Subcutaneous adipose tissue (tissue), 4 donors: Measurements from ENCODE around the gene RMC1. TPM values are rescaled to one million over a fixed set of nuclear protein-coding genes. Genes with fewer than 3 reads are reported as not detected.

Experiments used
- total RNA-seq, 4 donors: library from RNA; depleted of rRNA; stranded (reverse); fragments of >200 nt; gene quantifications; one replicate each; pipeline ENCODE4 v1.1.0, GENCODE V29; 2016
- TF ChIP-seq, protein P1 (sequence below): fragments of 450-650 bp; IDR thresholded peaks from one replicate; pipeline ENCODE4 v1.5.1; 2016; ENCODE audit warnings: low read depth, mild to moderate bottlenecking, control low read depth, antibody characterized with exemption, moderate library complexity

RMC1 gene
- total RNA-seq, result 10 to 100 TPM; 20.3 to 62.1 (median 22.0) TPM

DNA sequence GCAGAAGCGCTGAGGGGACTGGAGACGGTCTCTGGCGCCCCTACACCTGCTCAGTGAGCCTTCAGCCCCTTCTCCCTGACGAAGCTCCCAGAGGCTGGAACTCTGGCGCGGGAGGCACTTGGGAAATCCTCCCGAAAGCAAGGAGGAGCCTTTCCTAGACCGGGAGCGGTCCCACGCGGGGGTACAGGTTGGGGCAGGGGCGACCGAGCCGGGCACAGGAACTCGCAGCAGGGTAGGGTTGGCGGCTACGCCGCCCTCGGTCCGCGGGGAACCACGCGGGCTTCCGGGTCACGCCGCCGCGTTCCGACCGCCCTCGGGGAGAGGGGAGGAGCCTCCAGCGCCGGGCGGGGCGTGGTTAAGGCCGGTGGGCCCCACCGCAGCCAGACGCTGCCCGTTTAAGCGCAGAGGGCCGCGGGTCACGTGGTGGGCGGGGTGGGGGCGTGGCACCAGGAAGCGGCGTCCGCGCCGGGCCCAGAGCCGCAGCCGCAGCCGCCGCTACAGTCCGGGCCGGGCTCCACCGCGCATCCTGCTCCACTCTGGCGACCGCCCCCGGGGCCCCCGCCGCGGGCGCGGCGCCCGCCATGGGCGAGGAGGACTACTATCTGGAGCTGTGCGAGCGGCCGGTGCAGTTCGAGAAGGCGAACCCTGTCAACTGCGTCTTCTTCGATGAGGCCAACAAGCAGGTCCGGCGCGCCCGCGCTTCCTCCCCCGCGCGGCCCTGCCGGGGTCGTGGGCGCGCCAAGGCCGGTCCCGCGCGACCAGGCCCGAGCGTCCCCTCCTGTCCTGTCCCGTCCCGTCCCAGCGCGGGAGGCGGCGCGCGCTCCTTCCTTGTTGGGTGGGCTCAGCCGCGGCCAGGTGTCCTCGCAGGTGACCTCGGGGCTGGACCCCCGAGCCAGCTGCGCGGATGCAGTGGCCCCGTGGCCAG, at the start of gene RMC1:
RMC1 (plus strand) TSS at position 474 of the 925 bp plus-strand sequence; CDS start at position 582, 108 bp downstream.
- TF ChIP-seq, protein P1, sequence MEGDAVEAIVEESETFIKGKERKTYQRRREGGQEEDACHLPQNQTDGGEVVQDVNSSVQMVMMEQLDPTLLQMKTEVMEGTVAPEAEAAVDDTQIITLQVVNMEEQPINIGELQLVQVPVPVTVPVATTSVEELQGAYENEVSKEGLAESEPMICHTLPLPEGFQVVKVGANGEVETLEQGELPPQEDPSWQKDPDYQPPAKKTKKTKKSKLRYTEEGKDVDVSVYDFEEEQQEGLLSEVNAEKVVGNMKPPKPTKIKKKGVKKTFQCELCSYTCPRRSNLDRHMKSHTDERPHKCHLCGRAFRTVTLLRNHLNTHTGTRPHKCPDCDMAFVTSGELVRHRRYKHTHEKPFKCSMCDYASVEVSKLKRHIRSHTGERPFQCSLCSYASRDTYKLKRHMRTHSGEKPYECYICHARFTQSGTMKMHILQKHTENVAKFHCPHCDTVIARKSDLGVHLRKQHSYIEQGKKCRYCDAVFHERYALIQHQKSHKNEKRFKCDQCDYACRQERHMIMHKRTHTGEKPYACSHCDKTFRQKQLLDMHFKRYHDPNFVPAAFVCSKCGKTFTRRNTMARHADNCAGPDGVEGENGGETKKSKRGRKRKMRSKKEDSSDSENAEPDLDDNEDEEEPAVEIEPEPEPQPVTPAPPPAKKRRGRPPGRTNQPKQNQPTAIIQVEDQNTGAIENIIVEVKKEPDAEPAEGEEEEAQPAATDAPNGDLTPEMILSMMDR, result no peak

DNA sequence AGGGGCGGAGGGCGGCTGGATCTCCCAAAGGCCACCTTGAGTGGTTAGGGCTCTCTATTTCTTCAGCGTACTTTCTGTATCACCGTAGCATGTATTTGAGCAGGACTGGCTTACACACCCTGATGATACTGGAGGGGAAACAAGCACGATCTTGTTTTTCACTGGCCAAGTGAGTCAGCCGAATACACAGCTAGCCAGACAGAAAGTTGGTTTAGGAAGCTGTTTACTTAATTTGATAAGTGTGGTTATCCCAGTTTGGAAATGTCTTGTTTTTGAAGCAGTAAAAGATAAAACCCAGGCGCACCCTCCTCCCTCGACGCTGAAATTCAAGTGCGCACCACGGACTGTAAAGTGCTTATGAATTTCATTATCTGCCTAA, 49.6 kb upstream of the RMC1 start:
- TF ChIP-seq, protein P1, result no peak

DNA sequence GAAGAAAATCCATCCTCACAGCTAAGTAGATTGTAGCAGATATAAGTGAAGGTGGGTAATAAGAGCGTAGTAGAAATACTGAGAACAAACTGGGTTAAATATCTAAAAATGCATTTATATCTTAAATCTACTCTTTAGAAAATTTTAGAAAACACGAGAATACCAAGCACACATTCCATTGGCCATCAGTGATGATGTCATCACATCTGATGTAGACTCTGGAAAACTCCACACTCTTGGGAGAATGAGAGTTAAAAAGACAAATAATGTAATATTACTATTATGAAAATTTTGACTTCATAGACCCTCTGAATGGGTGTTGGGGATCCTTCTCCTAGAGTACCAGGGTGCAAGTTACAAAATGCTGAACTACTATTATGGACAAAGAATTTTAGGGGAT, 46.5 kb upstream of the RMC1 start:
- TF ChIP-seq, protein P1, result no peak

DNA sequence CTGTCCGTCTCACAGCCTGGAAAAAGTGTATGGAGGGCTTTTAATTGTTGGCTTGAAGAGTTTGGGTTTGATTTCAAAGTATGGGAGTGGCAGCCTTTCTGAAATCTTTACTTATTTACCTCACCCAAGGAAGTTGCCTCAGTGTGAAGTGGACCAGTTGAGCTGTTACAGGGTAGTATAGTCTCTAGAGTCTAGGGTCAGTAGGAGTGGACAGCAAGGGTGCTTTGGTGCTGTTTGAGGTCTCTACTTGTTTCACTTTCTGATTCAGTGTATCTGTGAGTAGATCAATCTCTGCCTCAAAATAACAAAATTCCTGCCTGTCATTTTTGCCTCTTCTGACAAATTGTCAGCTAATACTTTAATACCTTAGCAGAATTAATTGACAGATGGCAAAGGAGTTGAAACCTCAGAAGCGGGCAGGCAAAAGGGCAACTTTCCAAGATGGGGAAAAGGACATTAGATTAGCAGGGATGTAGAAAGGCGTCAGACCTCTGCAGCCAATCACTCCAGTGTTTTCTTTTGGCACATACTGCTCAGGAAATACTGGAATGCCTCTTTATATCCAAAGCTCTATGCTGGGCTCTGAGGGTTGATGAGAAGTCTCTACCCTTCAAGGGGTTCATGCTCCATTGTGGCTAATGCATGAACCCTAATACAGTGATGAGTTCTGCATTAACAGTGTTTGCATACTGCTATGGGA, 44.3 kb upstream of the RMC1 start:
- TF ChIP-seq, protein P1, result no peak

DNA sequence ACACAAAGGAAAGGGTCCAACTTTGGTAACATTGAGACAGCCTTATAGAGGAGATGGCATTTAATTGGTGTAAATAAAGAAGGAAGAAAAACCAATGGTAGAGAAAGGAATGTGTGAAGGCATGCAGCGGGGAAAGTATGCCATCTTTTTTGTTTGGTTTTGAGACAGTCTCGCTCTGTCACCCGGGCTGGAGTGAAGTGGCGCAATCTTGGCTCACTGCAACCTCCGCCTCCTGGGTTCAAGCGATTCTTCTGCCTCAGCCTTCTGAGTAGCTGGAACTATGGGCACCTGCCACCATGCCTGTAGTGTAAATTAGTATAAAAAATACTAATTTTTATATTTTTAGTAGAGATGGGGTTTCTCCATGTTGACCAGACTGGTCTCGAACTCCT, 43.8 kb upstream of the RMC1 start:
- TF ChIP-seq, protein P1, result no peak

DNA sequence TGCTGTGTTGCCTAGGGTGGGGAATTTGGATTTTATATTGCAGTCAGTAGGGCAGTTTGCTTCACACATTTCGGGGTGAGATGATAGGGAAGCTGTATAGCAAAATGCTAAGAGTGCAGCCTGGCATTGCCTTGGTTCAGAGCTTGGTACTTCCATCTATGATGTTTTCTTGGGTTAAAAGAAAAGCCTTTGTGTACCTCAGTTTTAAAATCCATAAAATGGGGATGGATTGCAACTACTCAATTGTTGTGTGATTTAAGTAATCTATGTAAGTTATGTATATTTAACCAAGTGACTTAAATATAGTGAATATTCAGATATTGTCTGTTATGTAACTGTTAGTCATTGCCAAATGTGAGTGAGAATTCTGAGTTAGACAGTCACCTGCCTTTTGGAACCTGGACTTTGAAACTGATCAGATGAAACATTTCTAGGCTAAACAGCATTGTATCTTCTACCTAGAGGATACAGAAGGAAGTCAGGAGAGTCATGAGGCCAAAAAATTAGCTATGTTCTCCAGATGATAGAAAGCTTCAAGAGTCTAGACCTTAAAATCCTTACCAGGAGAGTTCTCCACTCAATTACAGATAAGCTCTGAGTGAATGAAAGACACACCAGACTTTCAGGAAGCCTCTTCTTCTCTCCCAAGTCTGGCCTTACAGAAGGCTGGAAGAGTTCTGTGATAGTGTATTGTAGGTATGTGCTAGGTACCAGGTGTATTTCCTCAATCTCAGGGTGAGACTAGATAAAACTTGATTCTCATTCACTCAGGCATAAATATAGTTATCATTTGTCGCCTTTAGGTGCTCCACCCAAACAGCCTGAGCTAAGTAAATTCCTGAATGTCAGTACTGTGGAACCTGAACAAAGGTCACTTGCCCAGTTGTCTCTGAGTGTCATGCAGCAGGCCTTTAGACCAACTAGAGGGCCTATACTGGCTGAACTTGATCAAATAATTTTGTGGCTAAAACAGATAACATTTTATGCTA, 42.7 kb upstream of the RMC1 start:
- TF ChIP-seq, protein P1, result no peak
